DND-41 (cell line): ENCODE data around the gene PCDHGA1.

ENCODE experiments used
- EZH2 ChIP-seq: IDR thresholded peaks from 3 replicates; pipeline ENCODE4 v1.6.1; 2012; ENCODE audit warnings: borderline replicate concordance, low read depth, mild to moderate bottlenecking, moderate library complexity, low read length, inconsistent platforms; ENCODE audit not compliant: severe bottlenecking
- TF ChIP-seq, protein P1 (sequence below): IDR thresholded peaks from 2 replicates; pipeline ENCODE4 v1.5.1; 2012; ENCODE audit warnings: borderline replicate concordance, low read length, moderate library complexity, mild to moderate bottlenecking; ENCODE audit not compliant: poor library complexity, severe bottlenecking; ENCODE audit errors: extremely low read depth

DNA sequence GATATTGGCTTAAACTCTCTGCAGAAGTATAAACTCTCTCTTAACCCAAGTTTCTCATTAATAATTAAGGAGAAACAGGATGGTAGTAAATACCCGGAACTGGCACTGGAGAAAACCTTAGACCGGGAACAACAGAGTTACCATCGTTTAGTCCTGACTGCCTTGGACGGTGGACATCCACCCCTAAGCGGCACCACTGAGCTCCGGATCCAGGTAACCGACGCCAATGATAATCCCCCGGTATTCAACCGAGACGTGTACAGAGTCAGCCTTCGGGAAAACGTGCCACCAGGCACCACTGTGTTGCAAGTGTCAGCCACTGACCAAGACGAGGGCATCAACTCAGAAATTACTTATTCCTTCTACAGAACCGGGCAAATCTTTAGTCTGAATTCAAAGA, 68.3 kb downstream of the PCDHGA1 start:
- TF ChIP-seq, protein P1, sequence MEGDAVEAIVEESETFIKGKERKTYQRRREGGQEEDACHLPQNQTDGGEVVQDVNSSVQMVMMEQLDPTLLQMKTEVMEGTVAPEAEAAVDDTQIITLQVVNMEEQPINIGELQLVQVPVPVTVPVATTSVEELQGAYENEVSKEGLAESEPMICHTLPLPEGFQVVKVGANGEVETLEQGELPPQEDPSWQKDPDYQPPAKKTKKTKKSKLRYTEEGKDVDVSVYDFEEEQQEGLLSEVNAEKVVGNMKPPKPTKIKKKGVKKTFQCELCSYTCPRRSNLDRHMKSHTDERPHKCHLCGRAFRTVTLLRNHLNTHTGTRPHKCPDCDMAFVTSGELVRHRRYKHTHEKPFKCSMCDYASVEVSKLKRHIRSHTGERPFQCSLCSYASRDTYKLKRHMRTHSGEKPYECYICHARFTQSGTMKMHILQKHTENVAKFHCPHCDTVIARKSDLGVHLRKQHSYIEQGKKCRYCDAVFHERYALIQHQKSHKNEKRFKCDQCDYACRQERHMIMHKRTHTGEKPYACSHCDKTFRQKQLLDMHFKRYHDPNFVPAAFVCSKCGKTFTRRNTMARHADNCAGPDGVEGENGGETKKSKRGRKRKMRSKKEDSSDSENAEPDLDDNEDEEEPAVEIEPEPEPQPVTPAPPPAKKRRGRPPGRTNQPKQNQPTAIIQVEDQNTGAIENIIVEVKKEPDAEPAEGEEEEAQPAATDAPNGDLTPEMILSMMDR, result no peak
- no peak for TF ChIP-seq EZH2
